NCI-H446 treated with DMSO at 0.1 percent for 48 hours (cell line): Measurements from ENCODE around the gene TRMT11.
A peak's percentile ranks its signal among the peaks of the same experiment; 100 is the strongest.
"Not testable (repeated sequence)": the region's sequence is repeated elsewhere in the genome, so short reads cannot be mapped to it uniquely, and the experiment has no call there.

ENCODE experiments used
- DNase-seq: peaks from one replicate; lab custom pipeline; 2025; lab: John Stamatoyannopoulos, UW

The TRMT11 gene

GRCh38 chr6:125994670-125995488, 8.5 kb downstream of the TRMT11 start:
- DNase-seq, result no peak

- peak; percentile 50 for DNase-seq
Measured at GRCh38 chr6:125995972-125996580, 9.7 kb downstream of the TRMT11 start.

GRCh38 chr6:126002755-126003679, 16.7 kb downstream of the TRMT11 start:
- peak; percentile 25 for DNase-seq

GRCh38 chr6:126007800-126008199, 21.5 kb downstream of the TRMT11 start:
- no peak for DNase-seq

GRCh38 chr6:126010040-126010439, 23.7 kb downstream of the TRMT11 start:
- DNase-seq, result no peak

- DNase-seq, result no peak
Measured at GRCh38 chr6:126015863-126016262, 29.5 kb downstream of the TRMT11 start.

- DNase-seq, result no peak
Measured at GRCh38 chr6:126016591-126016990, 30.3 kb downstream of the TRMT11 start.

- no peak for DNase-seq
Measured at GRCh38 chr6:126017668-126018067, 31.3 kb downstream of the TRMT11 start.

- DNase-seq, result no peak
Measured at GRCh38 chr6:126020305-126021050, 34.1 kb downstream of the TRMT11 start.

GRCh38 chr6:126023474-126023873, 37.1 kb downstream of the TRMT11 start:
- DNase-seq, result not testable (repeated sequence)

GRCh38 chr6:126026001-126026400, 39.7 kb downstream of the TRMT11 start:
- no peak for DNase-seq

GRCh38 chr6:126027601-126028000, 41.3 kb downstream of the TRMT11 start:
- no peak for DNase-seq

GRCh38 chr6:126030045-126030444, 43.7 kb downstream of the TRMT11 start:
- no peak for DNase-seq

GRCh38 chr6:126033696-126034095, 47.4 kb downstream of the TRMT11 start:
- DNase-seq, result no peak

GRCh38 chr6:126034656-126035055, 48.3 kb downstream of the TRMT11 start:
- DNase-seq, result no peak

- DNase-seq, result no peak
Measured at GRCh38 chr6:126035764-126036163, 49.4 kb downstream of the TRMT11 start.

- DNase-seq, result no peak
Measured at GRCh38 chr6:126038234-126038633, 51.9 kb downstream of the TRMT11 start.

GRCh38 chr6:126039284-126039683, 52.9 kb downstream of the TRMT11 start:
- DNase-seq, result no peak

GRCh38 chr6:126040394-126040793, 54.1 kb downstream of the TRMT11 start:
- no peak for DNase-seq

- no peak for DNase-seq
Measured at GRCh38 chr6:126040826-126041225, 54.5 kb downstream of the TRMT11 start.

GRCh38 chr6:126041516-126041915, 55.2 kb downstream of the TRMT11 start:
- DNase-seq, result no peak

- DNase-seq, result no peak
Measured at GRCh38 chr6:126042001-126042419, 55.7 kb downstream of the TRMT11 start.
